ENCODE measurements around the gene PIGM. TPM values are rescaled to one million over a fixed set of nuclear protein-coding genes. Genes with fewer than 3 reads are reported as not detected.

The PIGM gene
- total RNA-seq, 2 experiments from 2014 or later = 5.2 to 5.7 TPM

- peak overlapping the region; percentile 69 for H3K4me3 Mint-ChIP-seq
- no peaks in the 10 kb centered on the region for H3K9me3 Mint-ChIP-seq
- H3K36me3 Mint-ChIP-seq (ENCODE audit: low read depth) = no peaks in the 10 kb centered on the region
- ChIA-PET CTCF (interaction anchor here (1.8 to 10.1 kb wide), 3 partner anchors 9 to 24 kb away, joined by 8 to 79 read pairs (median 12); no protein-coding TSS in a partner anchor), POLR2A (interaction anchor here (1.3 kb wide), 1 partner anchor 23 kb away, joined by 3 read pairs; no protein-coding TSS in a partner anchor)
- H3K27me3 Mint-ChIP-seq = peaks cover 64% of the 10 kb centered on the region
- H3K27ac Mint-ChIP-seq = no peak overlapping the region
- peak; percentile 46 for DNase-seq
- peaks cover 18% of the 10 kb centered on the region for H3K4me1 Mint-ChIP-seq
Observed at GRCh38 chr1:160070243-160071163, 38.7 kb upstream of the PIGM start.

DNA sequence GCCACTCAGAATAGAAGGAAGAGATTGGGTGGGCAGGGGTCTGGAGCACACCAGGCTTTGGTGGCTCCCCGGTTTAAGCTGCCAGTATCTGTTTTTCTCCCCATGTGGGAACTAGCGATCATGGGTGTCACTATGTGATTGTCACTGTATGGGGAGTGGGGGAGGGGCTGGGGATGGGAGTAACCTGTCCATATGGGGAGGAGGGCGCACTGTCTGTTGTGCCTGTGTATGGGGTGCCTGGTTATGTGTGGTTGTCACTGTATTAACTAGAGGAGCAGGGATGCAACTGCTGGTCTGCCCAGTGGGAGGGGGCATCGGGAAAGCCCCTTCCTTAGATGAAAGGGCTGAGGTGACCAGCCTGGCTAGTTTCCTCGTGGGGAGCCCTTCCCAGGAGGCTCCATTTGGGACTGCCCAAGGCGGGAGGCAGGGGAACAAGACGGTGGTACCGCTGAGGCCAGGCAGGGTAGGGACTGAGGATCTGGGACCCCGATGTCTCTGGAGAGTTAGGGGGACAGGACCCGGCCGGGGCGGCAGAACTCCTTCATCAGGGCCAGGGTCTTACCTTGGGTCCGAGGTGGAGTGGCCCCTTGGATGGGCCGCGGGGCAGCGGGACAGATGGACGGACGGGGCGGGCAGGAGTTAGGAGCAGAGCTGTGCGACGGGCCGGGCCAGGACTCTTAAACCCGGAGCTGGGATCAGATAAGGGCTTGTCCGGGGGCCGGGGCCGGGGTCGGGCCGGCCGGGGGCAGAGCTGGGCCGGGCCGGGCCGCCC, 37.9 kb upstream of the PIGM start, which contains the start of gene KCNJ10:
Gene KCNJ10, minus strand, starts transcription at position 701 of the 772 bp plus-strand sequence. CDS start 27,628 bp downstream, outside the sequence.
- H3K27me3 Mint-ChIP-seq = peaks cover 62% of the 10 kb centered on the region
- no peak within 1 kb of the TSS for H3K27ac Mint-ChIP-seq
- no peaks in the 10 kb centered on the region for H3K36me3 Mint-ChIP-seq (ENCODE audit: low read depth)
- peak within 1 kb of the TSS; percentile 69 for H3K4me3 Mint-ChIP-seq
- no peak for DNase-seq
- POLR2A ChIA-PET = interaction anchor here (1.3 kb wide), 1 partner anchor 23 kb away, joined by 3 read pairs; no protein-coding TSS in a partner anchor
- CTCF ChIA-PET = interaction anchor here (1.8 to 10.1 kb wide), 2 partner anchors 10 to 17 kb away, joined by 12 to 79 read pairs; no protein-coding TSS in a partner anchor
- H3K4me1 Mint-ChIP-seq = peaks cover 18% of the 10 kb centered on the region
- no peaks in the 10 kb centered on the region for H3K9me3 Mint-ChIP-seq

- peaks cover 18% of the 10 kb centered on the region for H3K4me1 Mint-ChIP-seq
- H3K27me3 Mint-ChIP-seq = peaks cover 56% of the 10 kb centered on the region
- DNase-seq = no peak
- CTCF ChIA-PET = interaction anchor here (2.6 to 3.2 kb wide), 2 partner anchors 11 to 22 kb away, joined by 13 to 22 read pairs; no protein-coding TSS in a partner anchor
- no peaks in the 10 kb centered on the region for H3K36me3 Mint-ChIP-seq (ENCODE audit: low read depth)
- H3K4me3 Mint-ChIP-seq = no peak overlapping the region
- no peak overlapping the region for H3K27ac Mint-ChIP-seq
- POLR2A ChIA-PET = no interaction called here
- H3K9me3 Mint-ChIP-seq = no peaks in the 10 kb centered on the region
Observed at GRCh38 chr1:160068225-160068624, 36.4 kb upstream of the PIGM start.

DNA sequence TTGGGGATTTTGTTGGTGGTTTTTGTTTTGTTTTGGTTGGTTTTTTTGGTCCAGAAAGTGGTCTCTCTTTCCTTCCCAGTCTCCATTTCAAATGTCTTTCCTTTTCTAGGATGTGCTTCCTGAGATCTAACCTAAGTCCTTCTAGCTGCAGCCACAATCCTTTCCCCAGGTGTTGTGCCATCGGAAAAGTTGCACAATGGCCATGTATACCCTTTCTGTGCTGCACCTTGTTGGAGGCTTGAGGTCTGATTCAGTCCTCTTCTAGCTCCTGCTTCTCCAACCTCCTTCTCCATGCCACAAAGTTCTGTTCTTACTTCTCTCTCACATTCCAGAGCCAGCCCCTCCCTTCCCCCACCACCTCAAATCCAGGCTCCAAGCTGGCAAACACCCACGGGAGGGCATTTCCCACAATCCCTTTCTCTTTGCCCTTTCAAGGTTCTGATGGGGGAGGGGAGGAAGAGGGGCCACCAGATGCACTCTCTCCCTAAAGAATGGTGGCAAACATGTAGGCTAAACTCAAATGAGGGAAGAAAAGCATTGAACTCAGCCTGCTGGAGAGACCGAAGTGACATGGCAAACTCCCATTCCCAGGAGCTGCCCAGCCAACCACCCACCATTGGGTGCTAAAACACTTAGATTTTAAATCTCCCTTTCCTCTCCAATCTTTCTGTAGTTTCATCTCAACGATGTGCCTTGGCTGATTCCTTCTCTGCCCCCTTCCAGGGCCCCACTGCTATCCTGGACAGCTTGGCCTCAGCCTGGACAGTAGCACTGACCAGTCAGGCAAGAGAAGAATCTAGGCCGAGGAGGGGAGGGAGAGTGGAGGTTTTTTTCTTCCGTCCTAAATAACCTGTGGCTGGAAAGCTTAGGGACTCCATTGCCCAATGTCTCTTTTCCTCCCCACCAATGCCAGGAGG, 35.3 kb upstream of the PIGM start:
- ChIA-PET POLR2A (interaction anchor here (0.6 kb wide), 1 partner anchor 11 kb away, joined by 3 read pairs; no protein-coding TSS in a partner anchor), CTCF (interaction anchor here (0.6 to 3.2 kb wide), 4 partner anchors 12 to 34 kb away, joined by 3 to 22 read pairs (median 8); no protein-coding TSS in a partner anchor)
- no peak for DNase-seq
- no peak overlapping the region for H3K4me3 Mint-ChIP-seq
- H3K27ac Mint-ChIP-seq = no peak overlapping the region
- no peaks in the 10 kb centered on the region for H3K36me3 Mint-ChIP-seq (ENCODE audit: low read depth)
- H3K27me3 Mint-ChIP-seq = peaks cover 55% of the 10 kb centered on the region
- no peaks in the 10 kb centered on the region for H3K9me3 Mint-ChIP-seq
- peaks cover 18% of the 10 kb centered on the region for H3K4me1 Mint-ChIP-seq

DNA sequence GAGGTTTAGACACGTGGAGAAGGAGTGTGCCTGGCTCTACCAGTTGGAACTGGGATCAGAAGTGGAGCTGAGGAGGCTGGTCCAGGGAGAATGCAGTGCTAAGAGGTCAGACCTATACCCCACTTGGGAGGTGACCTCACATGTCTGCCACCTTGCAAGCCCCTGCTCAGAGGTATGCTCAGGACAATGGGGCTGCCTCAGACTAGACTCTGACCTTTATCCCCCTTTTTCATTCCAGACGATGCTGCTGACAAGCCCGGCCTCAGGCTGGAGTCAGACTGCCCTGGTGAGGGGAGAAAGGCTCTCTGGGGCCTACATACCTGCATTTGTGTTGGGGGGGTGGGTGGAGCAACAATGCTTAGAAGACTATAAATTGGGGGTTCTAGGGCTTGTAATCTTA, 33.0 kb upstream of the PIGM start:
- H3K9me3 Mint-ChIP-seq = no peaks in the 10 kb centered on the region
- CTCF ChIA-PET = interaction anchor here (2.2 to 3.9 kb wide), 2 partner anchors 14 to 18 kb away, joined by 12 to 30 read pairs; no protein-coding TSS in a partner anchor
- no peak overlapping the region for H3K27ac Mint-ChIP-seq
- POLR2A ChIA-PET = no interaction called here
- peaks cover 2% of the 10 kb centered on the region for H3K4me1 Mint-ChIP-seq
- no peak for DNase-seq
- no peaks in the 10 kb centered on the region for H3K36me3 Mint-ChIP-seq (ENCODE audit: low read depth)
- H3K4me3 Mint-ChIP-seq = no peak overlapping the region
- peaks cover 40% of the 10 kb centered on the region for H3K27me3 Mint-ChIP-seq

DNA sequence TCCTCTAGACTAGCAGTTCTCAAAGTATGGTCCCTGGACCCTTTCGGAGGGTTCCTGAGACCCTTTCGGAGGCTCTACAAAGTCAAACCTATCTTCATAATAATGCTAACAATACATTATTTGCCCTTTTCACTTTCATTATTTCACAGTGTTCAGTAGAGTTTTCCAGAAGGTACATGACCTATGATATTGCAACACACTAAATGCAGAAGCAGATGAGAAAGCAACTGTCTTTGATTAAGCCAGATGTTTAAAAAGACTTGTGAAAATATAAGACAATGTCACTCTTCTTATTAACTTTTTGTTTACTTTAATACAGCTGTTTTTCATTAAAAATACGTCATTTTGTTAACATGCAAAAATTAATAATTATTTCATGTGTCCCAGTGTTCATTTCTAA, 32.4 kb upstream of the PIGM start:
- no peak for DNase-seq
- ChIA-PET CTCF (interaction anchor here (2.2 to 3.9 kb wide), 2 partner anchors 14 to 18 kb away, joined by 12 to 30 read pairs; no protein-coding TSS in a partner anchor), POLR2A (no interaction called here)
- H3K9me3 Mint-ChIP-seq = no peaks in the 10 kb centered on the region
- H3K4me1 Mint-ChIP-seq = no peaks in the 10 kb centered on the region
- no peak overlapping the region for H3K4me3 Mint-ChIP-seq
- peaks cover 38% of the 10 kb centered on the region for H3K27me3 Mint-ChIP-seq
- no peak overlapping the region for H3K27ac Mint-ChIP-seq
- no peaks in the 10 kb centered on the region for H3K36me3 Mint-ChIP-seq (ENCODE audit: low read depth)

GRCh38 chr1:160063176-160063575, 31.4 kb upstream of the PIGM start:
- ChIA-PET CTCF (interaction anchor here (1.3 to 3.9 kb wide), 3 partner anchors 15 to 22 kb away, joined by 5 to 30 read pairs (median 12); no protein-coding TSS in a partner anchor), POLR2A (no interaction called here)
- H3K9me3 Mint-ChIP-seq = no peaks in the 10 kb centered on the region
- H3K27ac Mint-ChIP-seq = no peak overlapping the region
- no peaks in the 10 kb centered on the region for H3K36me3 Mint-ChIP-seq (ENCODE audit: low read depth)
- H3K27me3 Mint-ChIP-seq = peaks cover 35% of the 10 kb centered on the region
- no peak for DNase-seq
- no peaks in the 10 kb centered on the region for H3K4me1 Mint-ChIP-seq
- H3K4me3 Mint-ChIP-seq = no peak overlapping the region

- Mint-ChIP-seq H3K36me3 (ENCODE audit: low read depth) (no peaks in the 10 kb centered on the region), H3K4me3 (no peak overlapping the region), H3K27me3 (peaks cover 30% of the 10 kb centered on the region), H3K27ac (no peak overlapping the region), H3K9me3 (no peaks in the 10 kb centered on the region), H3K4me1 (no peaks in the 10 kb centered on the region)
- DNase-seq = no peak
- ChIA-PET CTCF (interaction anchor here (1.3 to 3.9 kb wide), 2 partner anchors 16 to 23 kb away, joined by 5 to 30 read pairs; no protein-coding TSS in a partner anchor), POLR2A (no interaction called here)
Observed at GRCh38 chr1:160062230-160062532, 30.4 kb upstream of the PIGM start.

DNA sequence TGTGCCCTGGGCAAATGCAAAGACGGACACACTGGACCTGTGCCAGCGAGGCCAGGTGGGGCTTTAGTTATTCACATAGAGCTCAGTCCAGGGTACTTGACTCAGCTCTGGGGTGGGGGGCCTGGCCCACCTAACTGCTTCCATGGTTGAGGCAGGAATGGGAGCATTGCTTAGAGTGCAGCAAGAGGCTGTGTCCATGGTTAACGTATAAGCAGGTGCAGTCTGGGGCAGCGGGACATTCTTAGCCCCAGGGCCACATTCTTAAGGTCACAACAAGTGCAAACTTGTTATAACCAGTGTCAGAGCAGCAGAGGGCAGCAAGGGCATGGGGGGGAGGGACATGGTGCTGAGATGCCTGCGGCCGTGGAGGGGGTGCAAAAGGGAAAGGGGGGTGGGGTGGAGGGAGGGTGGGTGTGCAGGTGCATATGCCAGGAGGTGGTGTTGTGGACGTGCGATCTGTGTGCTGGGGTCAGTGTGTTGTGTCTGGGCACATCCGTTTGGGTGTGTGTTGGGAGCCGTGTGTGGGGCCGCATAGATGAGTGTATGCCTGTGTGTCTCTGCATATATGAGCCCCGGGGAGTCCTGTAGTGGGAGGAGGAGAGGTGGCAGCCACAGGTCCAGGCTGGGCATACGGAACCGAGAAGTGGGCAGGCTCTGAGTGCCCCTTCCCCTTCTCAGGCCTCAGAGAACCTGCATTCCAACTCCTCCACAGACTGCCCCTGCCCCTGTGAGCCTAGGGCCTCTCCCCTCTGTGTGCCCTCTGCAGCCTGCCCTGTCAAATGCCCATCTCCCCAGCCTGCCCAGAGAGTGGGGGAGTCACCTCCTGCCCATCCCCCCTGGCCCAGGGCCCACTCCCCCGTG, 29.8 kb upstream of the PIGM start:
- POLR2A ChIA-PET = no interaction called here
- no peaks in the 10 kb centered on the region for H3K9me3 Mint-ChIP-seq
- peaks cover 30% of the 10 kb centered on the region for H3K27me3 Mint-ChIP-seq
- no peak overlapping the region for H3K4me3 Mint-ChIP-seq
- no peak for DNase-seq
- no peak overlapping the region for H3K27ac Mint-ChIP-seq
- no peaks in the 10 kb centered on the region for H3K36me3 Mint-ChIP-seq (ENCODE audit: low read depth)
- CTCF ChIA-PET = interaction anchor here (1.9 to 3.9 kb wide), 2 partner anchors 16 to 17 kb away, joined by 8 to 30 read pairs; no protein-coding TSS in a partner anchor
- no peaks in the 10 kb centered on the region for H3K4me1 Mint-ChIP-seq

GRCh38 chr1:160058087-160058486, 26.3 kb upstream of the PIGM start:
- H3K4me1 Mint-ChIP-seq = no peaks in the 10 kb centered on the region
- no peak overlapping the region for H3K27ac Mint-ChIP-seq
- CTCF ChIA-PET = interaction anchor here (1.2 to 2.1 kb wide), 4 partner anchors 11 to 29 kb away, joined by 3 to 11 read pairs (median 6); no protein-coding TSS in a partner anchor
- POLR2A ChIA-PET = no interaction called here
- DNase-seq = no peak
- H3K36me3 Mint-ChIP-seq (ENCODE audit: low read depth) = no peaks in the 10 kb centered on the region
- H3K27me3 Mint-ChIP-seq = peaks cover 38% of the 10 kb centered on the region
- no peak overlapping the region for H3K4me3 Mint-ChIP-seq
- no peaks in the 10 kb centered on the region for H3K9me3 Mint-ChIP-seq

DNA sequence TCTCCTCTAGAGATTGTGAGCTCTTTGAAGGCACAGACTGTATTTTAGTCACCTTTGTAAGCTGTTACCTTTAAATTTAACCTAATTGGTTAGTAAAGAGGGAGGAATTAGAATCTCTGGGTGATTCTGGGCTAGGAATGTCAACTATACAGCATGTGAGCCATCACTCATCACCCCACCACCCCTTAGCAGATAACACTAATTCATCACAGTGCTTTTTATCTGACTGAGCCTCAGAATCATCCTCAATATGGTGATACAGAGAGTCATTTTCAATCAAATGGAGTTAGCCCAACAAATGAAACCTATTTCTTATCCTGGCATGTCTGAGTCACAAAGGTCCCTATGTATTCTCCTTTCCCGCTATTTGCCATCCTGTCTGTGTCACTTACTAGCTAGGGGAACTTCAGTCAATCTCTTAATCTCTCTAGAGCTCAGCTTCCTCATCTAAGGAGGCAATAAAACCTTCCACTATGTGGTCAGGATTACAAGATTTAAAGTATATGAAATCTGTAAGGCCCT, 24.9 kb upstream of the PIGM start:
- ChIA-PET CTCF (interaction anchor here (0.5 to 2.1 kb wide), 2 partner anchors 21 to 347 kb away, joined by 3 to 11 read pairs; no protein-coding TSS in a partner anchor), POLR2A (no interaction called here)
- Mint-ChIP-seq H3K9me3 (no peaks in the 10 kb centered on the region), H3K4me1 (no peaks in the 10 kb centered on the region), H3K27me3 (peaks cover 45% of the 10 kb centered on the region), H3K4me3 (no peak overlapping the region), H3K36me3 (ENCODE audit: low read depth) (no peaks in the 10 kb centered on the region), H3K27ac (no peak overlapping the region)
- no peak for DNase-seq
